GM18517 (cell line): Measurements from ENCODE around the gene CFDP1.
A peak's percentile ranks its signal among the peaks of the same experiment; 100 is the strongest.

Experiments
- ATAC-seq: cut with Tn5 transposase; IDR thresholded peaks from one replicate; pipeline ENCODE4 v1.9.1; 2021; ENCODE audit warnings: mild to moderate bottlenecking, moderate library complexity; ENCODE audit not compliant: unreplicated experiment

The CFDP1 gene

DNA sequence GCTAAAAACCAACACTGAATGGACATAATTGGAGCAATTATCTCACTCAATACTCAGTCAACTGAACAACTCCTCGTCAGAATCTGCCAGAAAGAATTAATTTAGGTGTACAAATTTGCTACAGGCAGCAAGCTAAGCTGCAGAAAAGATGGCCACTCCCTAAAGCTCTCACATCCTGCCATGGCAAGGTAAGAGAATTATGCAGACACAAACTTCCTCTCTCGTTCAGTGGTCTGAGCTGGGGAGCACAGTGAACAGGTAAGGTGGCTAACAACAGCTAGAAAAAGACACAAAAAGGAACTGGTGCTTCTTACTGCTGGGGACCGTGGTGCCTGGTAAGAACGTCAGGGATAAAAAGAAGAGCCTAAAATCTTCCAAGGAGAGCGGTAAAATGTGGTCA, 107.0 kb downstream of the CFDP1 start:
- ATAC-seq: no peak

DNA sequence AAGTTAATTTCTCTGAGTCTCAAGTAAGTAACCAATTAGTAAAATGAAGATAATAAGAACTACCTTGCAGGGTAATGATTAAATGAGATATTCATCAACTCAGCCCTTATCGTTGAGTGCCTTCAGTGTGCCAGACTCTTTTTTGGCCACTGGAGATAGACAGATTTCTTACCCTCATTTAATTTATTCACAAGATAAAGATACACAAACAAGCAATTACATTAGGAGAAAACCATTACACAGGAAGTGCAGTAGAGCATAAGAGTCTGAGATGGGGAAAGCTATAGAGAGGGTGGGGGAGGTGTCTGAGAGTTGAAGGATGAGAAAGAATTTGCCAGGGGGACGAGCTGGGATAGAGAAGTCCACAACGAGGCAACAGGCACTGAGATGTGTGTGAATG, 109.4 kb downstream of the CFDP1 start:
- no peak for ATAC-seq

DNA sequence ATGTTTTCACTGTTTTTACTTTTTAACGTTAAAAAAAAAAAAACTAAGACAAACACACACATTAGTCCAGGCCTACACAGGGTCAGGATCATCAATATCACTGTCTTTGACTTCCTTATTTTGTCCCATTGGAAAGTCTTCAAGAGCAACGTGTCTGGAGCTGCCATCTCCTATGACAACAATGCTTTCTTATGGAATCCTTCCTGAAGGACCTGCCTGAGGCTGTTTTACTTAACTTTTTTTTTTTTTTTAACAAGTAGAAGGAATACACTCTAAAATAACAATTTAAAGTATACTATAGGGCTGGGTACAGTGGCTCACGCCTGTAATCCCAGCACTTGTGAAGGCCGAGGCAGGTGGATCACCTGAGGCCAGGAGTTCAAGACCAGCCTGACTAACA, 110.1 kb downstream of the CFDP1 start:
- no peak for ATAC-seq

DNA sequence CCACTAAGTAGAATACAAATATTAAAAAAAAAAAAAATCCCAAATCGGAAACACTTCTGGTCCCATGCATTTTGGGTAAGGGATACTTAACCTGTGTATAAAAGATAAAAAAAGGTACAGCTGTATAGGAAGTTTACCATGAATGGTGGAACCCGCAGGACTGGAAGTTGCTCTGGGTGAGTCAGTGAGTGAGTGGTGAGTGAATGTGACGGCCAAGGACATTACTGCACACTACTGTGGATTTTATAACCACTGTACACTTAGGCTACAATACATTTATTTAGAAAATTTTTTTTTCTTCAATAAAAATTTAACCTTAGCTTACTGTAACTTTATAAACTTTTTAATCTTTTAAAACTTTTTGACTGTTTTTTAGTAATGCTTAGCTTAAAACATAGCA, 110.6 kb downstream of the CFDP1 start:
- ATAC-seq: no peak

DNA sequence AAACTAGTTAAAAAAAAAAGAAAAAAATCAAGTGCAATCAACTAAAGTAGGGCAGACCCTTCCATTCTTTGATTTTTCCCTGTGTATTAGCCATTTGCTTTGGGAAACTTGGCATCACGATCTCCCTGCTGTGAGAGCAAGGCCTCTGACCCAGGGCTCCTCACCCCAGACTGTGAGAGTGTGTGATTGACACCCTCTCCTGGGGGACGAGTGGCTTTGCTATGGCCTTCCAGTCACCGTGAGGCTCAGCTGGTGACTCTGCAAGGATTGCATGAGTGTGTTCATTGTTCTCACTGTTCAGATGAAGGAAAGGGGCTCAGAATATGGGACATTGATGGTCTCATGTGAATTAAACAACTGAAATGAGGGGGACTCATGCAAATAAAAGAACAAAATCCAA, 112.9 kb downstream of the CFDP1 start:
- ATAC-seq: no peak

DNA sequence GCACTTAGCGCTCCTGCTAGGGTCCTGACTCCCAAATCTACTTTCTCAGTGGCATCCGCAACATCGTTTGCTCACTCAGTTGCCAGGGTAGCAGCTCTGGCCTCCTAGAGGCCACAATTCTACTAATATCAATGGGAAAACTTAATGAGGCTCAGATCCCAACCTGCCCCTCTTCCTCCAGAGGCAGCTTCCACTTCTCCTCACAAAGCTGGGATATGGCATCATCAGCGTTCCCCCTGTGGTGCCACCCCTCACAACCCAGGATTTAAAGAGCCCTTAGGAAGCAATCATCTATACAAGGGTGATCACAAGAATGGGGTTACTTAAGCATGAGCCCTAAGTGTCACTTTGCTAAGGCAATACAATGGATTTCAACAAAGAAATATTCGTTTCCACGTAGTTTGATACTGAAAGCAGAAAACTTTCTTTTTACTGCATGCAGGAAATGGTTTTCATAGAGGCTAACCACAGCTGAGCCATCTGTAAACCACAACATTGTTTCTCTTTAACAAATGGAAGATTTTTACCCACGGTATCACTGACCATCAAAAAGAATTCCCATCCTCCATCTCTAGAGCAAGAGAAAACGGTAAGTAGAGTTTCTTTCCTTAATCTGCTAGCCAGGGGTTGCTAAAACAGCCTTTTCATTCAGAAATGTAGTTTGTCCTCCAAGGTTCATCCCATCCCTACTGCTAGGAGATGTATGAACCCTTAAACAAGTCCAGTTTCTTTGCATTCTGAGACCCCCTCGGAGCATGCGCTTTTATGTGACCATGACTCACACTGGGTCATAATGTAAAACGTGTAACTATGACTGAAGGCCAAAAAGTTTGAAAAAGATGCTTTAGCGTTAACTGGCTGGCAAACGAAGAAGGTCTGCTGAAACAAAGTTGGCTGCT, 113.5 kb downstream of the CFDP1 start:
- ATAC-seq: peak; percentile 92

DNA sequence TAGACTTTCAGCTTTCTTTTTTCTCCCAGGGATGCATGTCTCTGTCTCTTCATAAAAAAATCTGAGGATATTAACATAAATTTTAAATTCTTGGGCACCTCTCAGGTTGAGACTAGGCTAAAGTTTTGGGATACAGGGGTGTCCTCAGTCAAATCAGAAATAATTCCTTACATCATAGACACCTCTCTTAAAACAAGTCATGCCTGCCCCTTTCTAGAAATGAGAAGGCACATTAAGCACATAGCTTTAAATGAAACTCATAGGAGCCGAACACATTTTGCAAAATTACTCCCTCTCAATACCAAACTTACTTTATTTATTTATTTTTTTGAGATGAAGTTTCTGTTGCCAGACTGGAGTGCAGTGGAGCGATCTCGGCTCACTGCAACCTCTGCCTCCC, 114.6 kb downstream of the CFDP1 start:
- no peak for ATAC-seq

DNA sequence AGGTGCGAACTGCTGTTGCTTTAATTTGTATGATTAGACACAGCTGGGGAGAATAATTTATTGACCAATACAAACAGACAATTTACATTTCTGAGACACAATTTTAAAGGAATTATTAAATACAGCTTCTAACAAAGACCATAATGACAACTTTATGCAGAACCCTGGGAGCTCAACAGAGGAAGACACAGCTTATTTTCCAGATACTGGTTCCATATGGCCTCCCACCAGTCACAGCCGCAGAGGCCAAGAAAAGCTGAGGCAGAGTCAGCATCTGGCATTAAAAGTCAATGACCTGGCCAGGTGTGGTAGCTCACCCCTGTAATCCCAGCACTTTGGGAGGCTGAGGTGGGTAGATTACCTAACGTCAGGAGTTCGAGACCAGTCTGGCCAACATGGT, 115.8 kb downstream of the CFDP1 start:
- ATAC-seq: no peak

DNA sequence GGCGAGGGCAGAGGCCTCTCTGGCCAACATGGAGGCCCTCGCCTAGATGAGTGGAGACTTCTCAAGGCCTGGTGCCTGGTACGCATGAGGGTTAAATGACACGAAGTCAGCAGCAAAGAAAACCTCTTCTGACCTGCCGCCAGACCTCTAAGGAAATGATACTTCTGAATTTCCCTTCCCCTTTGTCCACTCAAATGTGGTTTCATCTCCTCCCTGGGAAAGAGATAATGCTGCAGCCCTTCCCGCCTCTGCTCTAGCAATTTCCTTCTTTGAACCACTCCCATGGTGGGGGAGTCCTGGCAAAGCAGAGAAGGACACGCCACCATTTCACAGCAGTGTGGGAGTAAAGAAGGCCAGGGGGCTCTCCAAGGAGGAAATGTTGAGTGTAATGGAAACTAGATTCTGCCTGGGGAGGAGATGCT, 116.2 kb downstream of the CFDP1 start:
- no peak for ATAC-seq

DNA sequence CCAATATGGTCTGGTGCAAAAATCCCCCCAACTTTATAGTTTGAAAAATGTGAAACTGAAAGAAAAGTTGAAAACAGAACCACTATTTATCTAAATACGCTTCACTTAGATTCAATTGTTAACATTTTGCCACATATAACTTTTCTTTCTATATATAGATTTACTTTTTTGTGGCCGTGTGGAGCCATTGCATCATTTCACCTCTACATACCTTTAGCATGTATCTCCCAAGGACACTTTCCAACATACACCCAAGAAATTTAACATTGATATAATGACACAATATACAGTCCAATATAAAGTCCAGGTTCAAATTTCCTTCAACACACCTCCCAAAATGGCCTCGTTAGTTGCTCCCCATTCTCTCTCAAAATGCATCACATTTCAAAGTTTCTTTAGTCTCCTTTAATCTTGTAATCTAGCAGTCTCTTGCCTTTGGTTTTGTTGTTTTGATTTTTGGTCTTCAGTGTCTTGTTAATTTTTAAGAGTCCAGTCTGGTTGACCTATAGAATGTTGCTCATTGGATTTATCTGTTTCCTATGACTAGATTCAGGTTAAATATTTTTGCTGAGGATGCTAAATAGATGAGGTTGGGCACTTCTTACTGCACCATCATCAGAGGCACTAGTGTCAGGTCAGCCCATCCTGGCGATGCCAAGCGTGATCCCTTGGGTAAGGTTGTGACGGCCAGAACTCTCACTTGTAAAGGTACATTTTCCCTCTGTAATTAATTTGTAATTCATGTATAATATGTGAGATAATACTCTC, 117.6 kb downstream of the CFDP1 start:
- no peak for ATAC-seq

DNA sequence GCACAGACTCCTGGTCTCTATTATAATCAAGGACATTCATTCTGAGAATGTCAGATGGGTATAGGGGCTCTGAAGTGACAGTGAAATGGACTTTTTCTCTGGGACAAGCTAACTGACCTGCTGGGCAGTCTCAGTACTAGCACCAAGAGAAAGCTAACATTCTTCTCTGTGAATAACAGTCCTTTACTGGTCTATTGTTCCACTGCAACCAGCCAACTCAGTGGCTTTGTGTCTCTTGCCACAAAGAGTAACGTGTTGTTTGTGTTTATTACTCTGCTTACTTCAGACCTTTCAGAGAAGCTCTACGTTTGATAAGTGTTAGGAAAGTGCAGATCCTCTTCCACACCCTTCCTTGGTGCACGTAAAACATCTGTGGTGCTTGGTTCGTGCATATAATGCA, 120.4 kb downstream of the CFDP1 start:
- ATAC-seq: no peak

DNA sequence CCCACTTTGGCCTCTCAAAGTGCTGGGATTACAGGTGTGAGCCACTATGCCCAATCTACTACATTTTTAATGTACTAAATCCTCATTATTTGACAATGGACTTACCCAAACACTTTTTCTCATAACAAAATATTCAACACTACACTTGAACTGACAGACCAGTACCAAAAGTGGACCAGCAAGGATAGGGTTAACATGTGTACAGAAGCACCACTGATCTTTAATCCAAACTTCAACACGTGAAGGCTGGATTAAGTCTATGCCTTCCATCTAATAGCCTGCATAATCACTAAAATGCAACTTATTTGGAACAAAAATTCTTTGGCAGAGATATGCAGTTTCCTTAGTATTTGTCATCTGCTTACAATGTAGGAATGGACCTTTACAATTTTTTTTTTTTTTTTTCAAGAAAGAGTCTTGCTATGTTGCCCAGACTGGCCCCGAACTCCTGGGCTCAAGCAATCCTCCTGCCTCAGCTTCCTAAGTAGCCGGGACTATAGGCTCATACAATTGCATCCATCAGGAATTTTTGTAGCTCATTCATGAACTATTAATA, 121.8 kb downstream of the CFDP1 start:
- no peak for ATAC-seq

DNA sequence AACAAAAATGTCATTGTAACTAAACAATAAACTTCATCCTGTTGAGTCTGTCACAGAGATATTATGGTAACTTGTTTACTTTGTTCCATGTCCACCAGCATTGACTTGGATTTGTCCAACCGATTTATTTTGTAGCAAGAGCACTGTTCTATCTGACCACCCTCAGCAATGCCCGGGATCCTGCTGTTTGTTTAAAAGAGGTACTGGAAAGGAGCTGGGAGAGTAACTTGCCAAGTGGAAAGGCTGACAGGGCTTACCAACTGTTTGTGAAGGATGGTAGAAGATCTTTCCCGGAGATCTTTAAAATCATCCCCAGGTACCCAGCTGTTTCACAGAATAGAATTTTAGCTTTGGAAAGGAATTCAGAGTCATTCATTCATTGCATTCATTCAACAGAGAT, 122.8 kb downstream of the CFDP1 start:
- ATAC-seq: no peak

DNA sequence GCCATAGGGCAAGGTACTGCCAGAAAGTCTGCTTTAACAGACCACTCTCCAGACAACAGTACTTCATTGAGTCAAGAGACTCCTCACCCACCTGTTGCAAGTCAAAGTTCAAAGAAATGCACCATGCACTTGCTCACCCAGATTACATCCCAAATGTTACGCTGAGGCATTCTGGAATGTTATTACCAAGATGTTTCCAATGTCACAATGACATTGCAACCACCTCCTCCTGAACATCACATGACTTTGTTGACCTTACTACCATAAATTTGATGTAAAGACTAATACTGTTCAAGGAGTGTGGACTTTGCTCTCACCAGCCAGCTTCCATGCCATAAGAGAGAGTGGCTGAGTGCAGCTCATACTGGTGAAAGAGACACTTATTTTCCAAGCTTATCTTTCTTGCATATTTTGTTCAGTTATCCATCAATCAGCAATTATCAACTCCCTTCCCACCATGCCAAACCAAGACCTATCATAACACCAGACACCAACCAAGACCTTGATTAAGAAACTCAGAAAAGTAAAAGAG, 123.3 kb downstream of the CFDP1 start:
- no peak for ATAC-seq

DNA sequence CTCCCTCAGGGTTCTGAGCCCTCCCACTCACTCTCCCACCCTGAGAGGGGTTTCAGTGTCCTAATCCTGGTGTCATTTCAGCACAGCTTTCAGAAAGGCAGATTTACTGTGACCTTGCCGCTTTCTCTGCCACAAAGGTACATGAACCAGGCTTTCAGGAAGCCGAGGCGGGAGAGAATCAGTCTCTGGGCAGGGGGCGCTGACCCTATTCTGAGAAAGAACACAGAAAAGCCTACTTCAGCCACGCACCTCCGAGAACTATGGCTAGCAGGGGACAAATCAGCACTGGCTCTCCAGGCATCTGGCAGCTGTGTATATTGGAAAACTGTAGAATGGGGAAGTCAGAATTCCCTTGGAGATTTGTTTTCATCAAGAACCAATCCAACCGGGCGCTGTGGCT, 124.1 kb downstream of the CFDP1 start:
- ATAC-seq: no peak

DNA sequence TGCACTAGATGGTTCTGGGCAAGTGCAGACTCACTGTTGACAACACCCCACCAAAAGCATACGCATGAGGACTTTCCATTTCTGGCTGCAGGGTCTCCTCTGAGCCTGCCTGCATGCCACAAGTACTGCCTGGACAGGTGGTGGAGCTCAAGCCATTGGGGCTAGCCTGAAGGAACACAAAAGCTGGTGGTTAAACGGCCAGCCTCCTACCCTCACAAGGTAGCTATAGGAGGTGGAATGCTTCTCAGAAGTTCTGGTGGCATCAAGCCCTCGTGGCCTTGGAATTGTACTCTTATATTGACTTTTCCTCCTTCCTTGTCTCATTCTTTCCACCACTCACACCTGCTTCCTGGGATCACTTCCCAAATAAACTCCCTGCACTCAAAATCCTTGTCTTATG, 125.3 kb downstream of the CFDP1 start:
- no peak for ATAC-seq

DNA sequence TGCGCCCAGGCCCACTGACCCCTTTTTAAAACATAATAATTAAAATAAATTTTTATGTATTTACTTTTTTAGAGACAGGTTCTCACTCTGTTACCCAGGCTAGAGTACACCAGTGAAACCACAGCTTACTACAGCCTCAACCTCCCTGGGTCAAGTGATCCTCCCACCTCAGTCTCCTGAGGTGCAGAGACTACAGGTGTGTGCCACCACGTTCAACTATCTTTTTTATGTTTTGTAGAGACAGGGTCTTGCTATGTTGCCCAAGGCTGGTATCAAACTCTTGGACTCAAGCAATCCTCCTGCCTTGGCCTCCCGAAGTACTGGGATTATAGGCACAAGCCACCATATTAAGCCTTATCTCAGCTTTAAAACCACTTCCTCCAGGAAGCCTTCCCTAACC, 125.8 kb downstream of the CFDP1 start:
- ATAC-seq: no peak

DNA sequence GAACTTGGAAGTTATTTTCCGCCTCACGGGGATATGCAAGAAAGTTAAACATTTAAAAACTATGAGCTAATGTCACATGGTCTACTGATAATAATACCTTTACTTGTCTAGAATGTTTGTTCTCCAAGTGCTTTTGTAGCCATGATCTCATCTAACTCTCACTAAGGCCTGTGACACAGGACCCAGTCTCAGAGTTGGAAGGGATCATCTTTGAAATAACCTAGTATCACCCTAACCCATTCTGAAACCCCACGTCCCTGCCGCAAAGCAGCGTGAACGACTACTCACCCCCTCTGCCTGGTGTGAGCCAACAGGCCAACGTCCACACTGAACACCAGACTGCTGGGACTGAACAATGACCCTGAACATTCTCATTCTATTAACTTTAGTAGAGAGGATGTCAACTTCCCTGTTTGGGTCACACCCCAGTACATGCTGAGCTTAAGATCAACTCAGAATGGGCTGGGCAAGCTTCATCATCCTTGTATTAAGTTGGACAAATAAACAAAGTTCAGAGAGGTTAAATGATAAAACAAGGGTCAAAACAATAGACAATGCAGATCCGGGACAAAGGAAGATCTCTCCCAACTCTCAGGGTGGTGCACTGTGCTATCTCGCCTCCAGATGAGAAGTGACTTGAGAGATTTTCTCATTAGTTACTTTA, 127.1 kb downstream of the CFDP1 start:
- ATAC-seq: no peak

DNA sequence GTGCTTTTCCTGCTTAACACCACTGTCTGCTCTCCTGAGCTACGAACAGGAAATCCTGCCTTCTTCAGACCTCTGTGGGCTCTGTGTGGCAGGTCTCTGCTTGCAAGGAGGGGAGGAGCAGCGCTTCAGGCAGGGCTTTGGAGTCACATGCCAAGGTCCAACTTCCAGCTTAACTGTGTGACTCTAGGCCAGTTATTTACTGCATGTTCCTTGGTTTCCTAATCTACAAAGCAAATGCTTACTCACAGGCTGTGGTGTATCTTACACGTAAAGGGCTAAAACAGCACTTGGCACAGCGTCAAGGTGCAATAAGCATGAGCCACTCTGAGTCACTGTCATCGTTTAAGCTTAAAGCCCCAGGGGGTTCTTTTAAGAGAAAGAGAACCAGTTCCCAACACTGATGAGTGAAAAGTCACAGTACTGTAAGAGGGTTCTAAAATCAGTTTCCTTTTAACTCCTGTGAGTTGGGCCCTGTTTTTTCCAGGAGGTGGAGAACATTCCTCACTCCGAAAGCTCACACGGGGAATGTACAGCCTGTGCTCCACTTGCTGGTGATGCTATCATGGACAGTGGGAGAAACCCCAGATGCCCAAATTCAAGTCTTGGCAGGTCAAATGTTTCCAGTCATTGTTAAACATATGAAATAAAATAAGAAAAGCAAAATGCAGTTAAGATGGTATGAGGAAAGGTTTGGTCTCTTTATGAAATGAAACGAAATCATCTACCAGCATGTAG, 127.8 kb downstream of the CFDP1 start:
- ATAC-seq: peak; percentile 77
